PC-9 (cell line): Measurements from ENCODE around the gene ATP6V1G2.

Source experiments
- EZH2 ChIP-seq: fragments of 200-600 bp; sonication (generic); IDR thresholded peaks from 2 replicates; pipeline ENCODE4 v1.8.0; 2017; ENCODE audit warnings: antibody characterized with exemption, low read depth
- TF ChIP-seq, protein P1 (sequence below): fragments of 200-600 bp; sonication (generic); conservative IDR thresholded peaks from 2 replicates; pipeline ENCODE4 v1.6.1; 2017; ENCODE audit warnings: mixed run types, antibody characterized with exemption, mild to moderate bottlenecking, moderate library complexity

DNA sequence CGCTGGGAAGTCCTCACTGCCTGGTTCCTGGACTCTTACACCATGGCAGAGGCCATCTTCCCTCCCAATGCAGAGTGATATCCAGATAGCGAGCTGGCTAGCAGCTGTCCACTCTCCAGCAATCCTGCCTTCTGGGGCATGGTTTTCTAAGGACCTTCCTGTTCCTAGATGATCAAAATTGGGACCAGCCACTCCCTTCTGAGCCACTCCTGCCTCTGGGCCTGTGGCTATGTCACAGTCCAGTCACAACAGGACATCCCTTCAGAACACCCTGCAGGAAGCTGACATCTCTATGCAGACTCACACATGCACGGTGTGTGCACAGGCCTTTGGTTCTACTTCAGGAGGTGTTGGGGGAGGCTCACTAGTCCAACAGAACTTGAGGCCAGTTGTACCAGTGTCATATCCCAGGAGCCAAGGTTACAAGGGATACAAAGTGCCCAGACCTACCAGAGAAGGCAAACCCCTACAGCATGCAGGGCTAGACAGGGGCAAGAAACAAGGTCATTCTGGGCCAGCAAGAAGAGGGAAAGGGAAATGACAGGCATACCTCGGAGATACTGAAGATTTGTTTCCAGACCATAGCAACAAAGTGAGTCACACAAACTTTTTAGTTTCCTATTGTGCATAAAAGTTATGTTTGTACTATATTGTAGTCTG lies 20.3 kb downstream of the ATP6V1G2 start:
- TF ChIP-seq, protein P1, sequence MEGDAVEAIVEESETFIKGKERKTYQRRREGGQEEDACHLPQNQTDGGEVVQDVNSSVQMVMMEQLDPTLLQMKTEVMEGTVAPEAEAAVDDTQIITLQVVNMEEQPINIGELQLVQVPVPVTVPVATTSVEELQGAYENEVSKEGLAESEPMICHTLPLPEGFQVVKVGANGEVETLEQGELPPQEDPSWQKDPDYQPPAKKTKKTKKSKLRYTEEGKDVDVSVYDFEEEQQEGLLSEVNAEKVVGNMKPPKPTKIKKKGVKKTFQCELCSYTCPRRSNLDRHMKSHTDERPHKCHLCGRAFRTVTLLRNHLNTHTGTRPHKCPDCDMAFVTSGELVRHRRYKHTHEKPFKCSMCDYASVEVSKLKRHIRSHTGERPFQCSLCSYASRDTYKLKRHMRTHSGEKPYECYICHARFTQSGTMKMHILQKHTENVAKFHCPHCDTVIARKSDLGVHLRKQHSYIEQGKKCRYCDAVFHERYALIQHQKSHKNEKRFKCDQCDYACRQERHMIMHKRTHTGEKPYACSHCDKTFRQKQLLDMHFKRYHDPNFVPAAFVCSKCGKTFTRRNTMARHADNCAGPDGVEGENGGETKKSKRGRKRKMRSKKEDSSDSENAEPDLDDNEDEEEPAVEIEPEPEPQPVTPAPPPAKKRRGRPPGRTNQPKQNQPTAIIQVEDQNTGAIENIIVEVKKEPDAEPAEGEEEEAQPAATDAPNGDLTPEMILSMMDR = no peak
- no peak for TF ChIP-seq EZH2
